GM19467 (cell line): ENCODE data around the gene AHNAK.

Source experiments
- ATAC-seq: cut with Tn5 transposase; IDR thresholded peaks from one replicate; pipeline ENCODE4 v1.9.1; 2021; ENCODE audit warnings: mild to moderate bottlenecking, moderate library complexity; ENCODE audit not compliant: unreplicated experiment

The AHNAK gene

DNA sequence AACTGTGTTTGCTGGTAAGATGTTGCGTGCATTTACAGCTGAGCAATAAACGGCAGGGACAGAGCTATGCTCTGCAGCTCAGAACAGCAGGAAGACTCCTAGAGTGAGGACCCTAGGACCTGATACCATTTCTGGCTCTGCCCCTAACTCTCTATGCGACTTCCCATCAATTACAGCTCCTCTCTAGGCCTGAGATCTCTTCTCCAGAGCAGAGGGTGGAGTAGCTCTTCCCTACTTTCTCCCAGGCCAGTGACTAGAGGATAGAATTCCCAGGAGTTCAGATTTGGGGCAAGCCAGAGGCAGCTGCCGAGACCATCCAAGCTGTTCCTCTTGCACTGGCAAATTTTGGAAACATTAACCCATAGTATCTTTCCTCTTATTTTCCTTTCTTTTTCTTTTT is 140.6 kb downstream of the AHNAK start:
- no peak for ATAC-seq

GRCh38 chr11:62404901-62405300 is 141.7 kb downstream of the AHNAK start:
- ATAC-seq: no peak

GRCh38 chr11:62404435-62404834 is 142.2 kb downstream of the AHNAK start:
- no peak for ATAC-seq

GRCh38 chr11:62402960-62403730 is 143.5 kb downstream of the AHNAK start:
- no peak for ATAC-seq

GRCh38 chr11:62402226-62402959 is 144.2 kb downstream of the AHNAK start:
- ATAC-seq: no peak

GRCh38 chr11:62401811-62402210 is 144.8 kb downstream of the AHNAK start:
- no peak for ATAC-seq

- no peak for ATAC-seq
These were observed 145.2 kb downstream of the AHNAK start for GRCh38 chr11:62401356-62401755.

GRCh38 chr11:62400760-62401159 is 145.8 kb downstream of the AHNAK start:
- ATAC-seq: no peak

DNA sequence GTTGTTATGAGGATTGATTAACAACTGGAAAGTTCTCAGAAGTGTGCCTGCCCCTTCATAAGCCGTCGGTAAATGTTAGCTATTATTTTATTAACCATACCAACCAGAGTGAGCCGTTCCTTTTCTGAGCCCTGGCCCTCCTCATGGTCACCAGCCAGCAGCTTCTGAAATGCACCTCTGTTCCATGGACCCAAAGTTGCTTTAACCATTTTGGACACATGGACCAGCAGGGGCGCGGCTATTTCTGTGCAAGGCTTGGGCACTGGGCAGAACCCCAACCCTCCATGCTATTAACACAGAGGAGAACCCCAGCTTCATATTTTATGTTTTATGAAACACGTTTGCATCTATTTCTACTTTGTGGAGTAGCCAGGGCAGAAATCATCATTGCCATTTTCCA is 146.3 kb downstream of the AHNAK start:
- no peak for ATAC-seq

DNA sequence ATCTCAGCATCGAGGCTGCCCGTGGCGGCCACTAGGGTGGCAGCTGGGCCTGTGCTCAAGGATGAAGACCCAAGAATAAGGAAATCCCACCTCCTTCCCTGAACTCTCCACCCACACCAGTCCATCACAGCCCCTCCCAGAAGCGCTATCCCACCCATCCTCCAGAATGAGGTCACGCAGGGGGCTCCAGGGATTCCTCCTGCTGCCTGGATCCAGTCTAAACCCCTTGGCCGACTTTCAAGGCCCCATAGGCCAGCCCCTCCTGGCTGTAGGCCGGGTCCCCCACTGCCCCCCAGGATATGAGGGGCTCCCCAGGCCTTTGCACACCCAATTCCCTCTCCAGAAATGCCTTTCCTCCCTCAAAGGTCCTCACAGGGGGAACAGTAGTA is 146.7 kb downstream of the AHNAK start:
- ATAC-seq: no peak

DNA sequence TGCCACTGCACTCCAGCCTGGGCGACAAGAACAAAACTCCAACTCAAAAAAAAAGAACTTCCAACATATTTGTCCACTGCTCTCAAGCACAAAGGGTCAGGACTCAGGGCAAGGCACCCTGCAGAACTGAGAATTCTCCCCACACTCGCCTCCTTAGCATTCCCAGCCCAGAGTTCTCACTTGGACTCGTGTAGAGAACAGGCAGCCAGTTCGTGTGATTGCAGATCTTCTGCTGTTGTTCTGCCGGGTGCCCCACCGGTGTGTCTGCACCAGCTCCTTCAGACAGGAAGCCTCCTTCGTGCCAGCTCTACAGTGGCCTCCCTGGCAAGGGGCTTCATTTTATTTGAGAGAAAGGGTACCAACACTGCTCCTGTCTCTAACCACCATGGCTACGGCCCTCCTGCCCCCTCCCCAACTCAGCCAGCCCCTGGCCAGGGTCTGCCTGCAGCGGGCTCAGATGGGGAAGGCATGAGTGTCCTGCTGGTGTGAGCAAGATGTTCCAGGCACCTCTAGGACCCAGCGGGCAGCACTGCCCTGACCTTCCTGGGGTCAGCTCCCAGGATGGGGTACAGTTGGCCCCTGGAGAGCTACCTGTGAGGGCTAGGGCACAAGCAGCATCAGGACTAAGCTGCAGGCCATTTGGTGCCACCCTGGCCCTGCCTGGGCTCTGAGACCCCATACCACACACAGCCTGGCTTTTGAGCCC is 147.3 kb downstream of the AHNAK start:
- no peak for ATAC-seq

GRCh38 chr11:62398011-62398994 is 148.3 kb downstream of the AHNAK start:
- ATAC-seq: no peak

- no peak for ATAC-seq
These were observed 150.6 kb downstream of the AHNAK start for GRCh38 chr11:62395885-62396551.

GRCh38 chr11:62394825-62395538 is 151.6 kb downstream of the AHNAK start:
- no peak for ATAC-seq

GRCh38 chr11:62393735-62394134 is 152.9 kb downstream of the AHNAK start:
- no peak for ATAC-seq

- ATAC-seq: no peak
These were observed 153.5 kb downstream of the AHNAK start for GRCh38 chr11:62393061-62393611.

- ATAC-seq: no peak
These were observed 154.1 kb downstream of the AHNAK start for GRCh38 chr11:62392506-62392905.

- ATAC-seq: no peak
These were observed 154.8 kb downstream of the AHNAK start for GRCh38 chr11:62391642-62392425.
